HCT116 (cell line): ENCODE measurements around the gene GNB1L. TPM values are rescaled to one million over a fixed set of nuclear protein-coding genes. Genes with fewer than 3 reads are reported as not detected.

Experiments used
- ATAC-seq: fragments of 200-7000 bp; cut with Tn5 transposase; 2 replicates; pipeline ENCODE4 v1.9.1; 2020; ENCODE audit warnings: mild to moderate bottlenecking, moderate library complexity
- BruUV-seq: library from RNA; stranded (reverse); fragments of 400-500 nt; replicated peaks from 2 replicates; lab custom pipeline; 2021; lab: Mats Ljungman, UMichigan
- CTCF ChIA-PET: fragments of 300-600 bp; sonication (Branson Sonifier 250); formaldehyde crosslinking; loops from one replicate; lab custom pipeline; 2021; ENCODE audit warnings: antibody characterized with exemption; lab: Charles Lee
- POLR2A ChIA-PET: fragments of 300-600, 350-600 bp; sonication (Branson Sonifier 250); formaldehyde crosslinking; loops from one replicate; lab custom pipeline; 2021; ENCODE audit warnings: antibody characterized with exemption; lab: Charles Lee
- RAD21 ChIA-PET, 2 experiments: fragments of 300-600 bp; sonication (Branson Sonifier 250); formaldehyde crosslinking; loops; one replicate each; lab custom pipeline; 2023; ENCODE audit warnings: low total read pairs in 2 of 2; ENCODE audit not compliant: uncharacterized antibody in 2 of 2, unreplicated experiment in 2 of 2, low non-redundant PET in 1 of 2; lab: Charles Lee
- DNase-seq: peaks from one replicate; pipeline ENCODE4 v3.0.0-alpha.2; 2010; ENCODE audit warnings: low read depth, low spot score
- H2AFZ ChIP-seq: fragments of 200-600 bp; shearing (Covaris generic), sonication (generic); 2 replicates; pipeline ENCODE4 v1.6.1; 2017; ENCODE audit warnings: low read depth, mixed run types, mixed read lengths, antibody characterized with exemption, low read length; ENCODE audit not compliant: poor library complexity, severe bottlenecking
- H3K27ac ChIP-seq: 2 replicates; pipeline ENCODE4 v1.5.1; 2012; ENCODE audit warnings: low read depth, low read length
- H3K27me3 ChIP-seq: fragments of 200-600 bp; sonication (generic); 2 replicates; pipeline ENCODE4 v1.6.1; 2016; ENCODE audit warnings: mixed run types, low read length, mixed read lengths; ENCODE audit not compliant: insufficient read depth
- H3K36me3 ChIP-seq, 2 experiments: fragments of 200-500 bp in 1 of 2; fragments of 200-600 bp in 1 of 2; sonication (Bioruptor generic) in 1 of 2; sonication (generic) in 1 of 2; 2 replicates each; pipeline versions ENCODE4 v1.5.1 to v1.6.1; 2014 to 2016; ENCODE audit warnings: low read length in 2 of 2, inconsistent platforms in 1 of 2, mixed read lengths in 1 of 2, mixed run types in 1 of 2; ENCODE audit not compliant: insufficient read depth in 2 of 2, control insufficient read depth in 1 of 2
- H3K4me1 ChIP-seq, 2 experiments: fragments of 200-600 bp in 1 of 2; sonication (generic) in 1 of 2; 2 replicates each; pipeline versions ENCODE4 v1.5.1 to v1.6.1; 2012 to 2017; ENCODE audit warnings: low read length in 2 of 2, inconsistent platforms in 1 of 2, mild to moderate bottlenecking in 1 of 2, mixed read lengths in 1 of 2, mixed run types in 1 of 2, moderate library complexity in 1 of 2; ENCODE audit not compliant: insufficient read depth in 2 of 2, control insufficient read depth in 1 of 2
- H3K4me2 ChIP-seq: fragments of 200-600 bp; sonication (generic); 2 replicates; pipeline ENCODE4 v1.6.1; 2017; ENCODE audit warnings: mixed run types, low read length, mixed read lengths
- H3K4me3 ChIP-seq, 2 experiments: fragments of 200-600 bp in 1 of 2; sonication (generic) in 1 of 2; replicated peaks in 1 of 2; 2 replicates each; pipeline ENCODE4 v1.5.1; 2011 to 2016; ENCODE audit warnings: low read length in 2 of 2, control low read depth in 1 of 2, low read depth in 1 of 2, mild to moderate bottlenecking in 1 of 2, mixed read lengths in 1 of 2, mixed run types in 1 of 2
- H3K79me2 ChIP-seq: fragments of 200-600 bp; sonication (generic); 2 replicates; pipeline ENCODE4 v1.6.1; 2017; ENCODE audit warnings: mild to moderate bottlenecking, mixed run types, low read length, moderate library complexity, mixed read lengths; ENCODE audit not compliant: insufficient read depth
- H3K9ac ChIP-seq: fragments of 200-600 bp; sonication (generic); 2 replicates; pipeline ENCODE4 v1.6.1; 2016; ENCODE audit warnings: low read length, mixed read lengths
- H3K9me2 ChIP-seq: fragments of 200-600 bp; sonication (generic), shearing (Covaris generic); 2 replicates; pipeline ENCODE4 v1.6.1; 2017; ENCODE audit warnings: mixed run types, mild to moderate bottlenecking, moderate library complexity; ENCODE audit not compliant: insufficient read depth
- H3K9me3 ChIP-seq, 2 experiments: fragments of 200-500 bp in 1 of 2; fragments of 200-600 bp in 1 of 2; sonication (Bioruptor generic) in 1 of 2; sonication (generic) in 1 of 2; 2 replicates each; pipeline ENCODE4 v1.6.1; 2014 to 2017; ENCODE audit warnings: low read length in 2 of 2, mixed read lengths in 2 of 2, inconsistent platforms in 1 of 2, low read depth in 1 of 2, mild to moderate bottlenecking in 1 of 2, mixed run types in 1 of 2, moderate library complexity in 1 of 2; ENCODE audit not compliant: control insufficient read depth in 1 of 2, insufficient read depth in 1 of 2
- H4K20me1 ChIP-seq: fragments of 200-600 bp; sonication (generic), shearing (Covaris generic); 2 replicates; pipeline ENCODE4 v1.6.1; 2017; ENCODE audit warnings: mixed run types, mild to moderate bottlenecking, moderate library complexity; ENCODE audit not compliant: insufficient read depth
- ATF3 ChIP-seq: IDR thresholded peaks from 2 replicates; pipeline ENCODE4 v1.6.1; 2012
- CBX3 ChIP-seq: IDR thresholded peaks from 2 replicates; pipeline ENCODE4 v1.6.1; 2012; ENCODE audit warnings: low read depth
- CEBPB ChIP-seq: IDR thresholded peaks from 2 replicates; pipeline ENCODE4 v1.6.1; 2012; ENCODE audit warnings: low read depth
- CTCF ChIP-seq, 3 experiments: fragments of 200-600 bp in 1 of 3; sonication (generic) in 1 of 3; IDR thresholded peaks in 2 of 3; conservative IDR thresholded peaks in 1 of 3; 2 replicates each; pipeline ENCODE4 v1.5.1; 2012 to 2017; ENCODE audit warnings: low read depth in 2 of 3, low read length in 2 of 3, antibody characterized with exemption in 1 of 3, borderline replicate concordance in 1 of 3, control low read depth in 1 of 3, mild to moderate bottlenecking in 1 of 3, mixed read lengths in 1 of 3, mixed run types in 1 of 3, moderate library complexity in 1 of 3; ENCODE audit not compliant: insufficient read depth in 1 of 3
- EGR1 ChIP-seq: IDR thresholded peaks from 2 replicates; pipeline ENCODE4 v1.6.1; 2012; ENCODE audit warnings: low read depth
- ELF1 ChIP-seq: IDR thresholded peaks from 2 replicates; pipeline ENCODE4 v1.6.1; 2012; ENCODE audit warnings: low read depth, borderline replicate concordance
- EZH2 ChIP-seq: fragments of 200-600 bp; sonication (generic); IDR thresholded peaks from 2 replicates; pipeline ENCODE4 v1.6.1; 2017; ENCODE audit warnings: antibody characterized with exemption, mixed run types
- EZH2phosphoT487 ChIP-seq: fragments of 200-600 bp; IDR thresholded peaks from 2 replicates; pipeline ENCODE4 v1.6.1; 2018; ENCODE audit warnings: antibody characterized with exemption, borderline replicate concordance
- FOSL1 ChIP-seq: IDR thresholded peaks from 2 replicates; pipeline ENCODE4 v1.6.1; 2012; ENCODE audit warnings: low read depth
- JUND ChIP-seq: IDR thresholded peaks from 2 replicates; pipeline ENCODE4 v1.6.1; 2012
- MAX ChIP-seq: IDR thresholded peaks from 2 replicates; pipeline ENCODE4 v1.6.1; 2012
- RAD21 ChIP-seq: IDR thresholded peaks from 2 replicates; pipeline ENCODE4 v1.6.1; 2012; ENCODE audit warnings: low read depth, mild to moderate bottlenecking
- SP1 ChIP-seq: IDR thresholded peaks from 2 replicates; pipeline ENCODE4 v1.6.1; 2012; ENCODE audit warnings: low read depth
- SRF ChIP-seq: IDR thresholded peaks from 2 replicates; pipeline ENCODE4 v1.6.1; 2012; ENCODE audit warnings: low read depth
- TCF7L2 ChIP-seq: IDR thresholded peaks from 2 replicates; pipeline ENCODE4 v1.7.0; 2011; ENCODE audit warnings: borderline replicate concordance, inconsistent platforms; ENCODE audit not compliant: insufficient read depth, insufficient read length; ENCODE audit errors: extremely low read depth
- YY1 ChIP-seq: IDR thresholded peaks from 2 replicates; pipeline ENCODE4 v1.6.1; 2011; ENCODE audit warnings: low read length, low read depth, moderate library complexity, mild to moderate bottlenecking; ENCODE audit not compliant: insufficient replicate concordance; ENCODE audit errors: extremely low read depth
- ZBTB33 ChIP-seq: IDR thresholded peaks from 2 replicates; pipeline ENCODE4 v1.6.1; 2011; ENCODE audit warnings: mild to moderate bottlenecking, low read length, moderate library complexity; ENCODE audit not compliant: insufficient replicate concordance; ENCODE audit errors: extremely low read depth
- ZNF274 ChIP-seq: fragments of 200-500 bp; sonication (Bioruptor generic); IDR thresholded peaks from 2 replicates; pipeline ENCODE4 v1.6.1; 2014; ENCODE audit warnings: mild to moderate bottlenecking, low read depth, low read length, inconsistent platforms
- intact Hi-C: fragments of 100-400 bp; cut with micrococcal nuclease; formaldehyde crosslinking; loops from 2 replicates; pipeline ENCODE4 v1.10.0; 2022
- total RNA-seq: library from RNA; stranded (reverse); gene quantifications from one replicate; pipeline ENCODE4 v1.2.1, GENCODE V29; 2021; ENCODE audit not compliant: unreplicated experiment

GNB1L gene
- total RNA-seq, 1 experiment from 2014 or later, result 12.1 TPM

GRCh38 chr22:19751497-19752245 is 103.0 kb downstream of the GNB1L start:
- no peak for DNase-seq
- no peaks in the 10 kb centered on the region for H3K27me3 ChIP-seq
- no peak overlapping the region for H2AFZ ChIP-seq

More at GRCh38 chr22:19751497-19752245, 103.0 kb downstream of the GNB1L start:
- TF ChIP-seq CEBPB (no peak), CTCF (IDR thresholded peaks at IDR 0.05 in 2 of 3, conservative IDR thresholded peaks at IDR 0.05 in 1 of 3; ENCODE audit: borderline replicate concordance in 1 of 3, insufficient read depth in 1 of 3, low read depth in 2 of 3, low read length in 2 of 3) (no peak), YY1 (no peak), ELF1 (no peak), EGR1 (no peak), EZH2phosphoT487 (no peak), ZBTB33 (no peak), CBX3 (no peak), SP1 (no peak), ATF3 (no peak), RAD21 (no peak), TCF7L2 (no peak), FOSL1 (no peak), SRF (no peak), EZH2 (no peak), JUND (no peak), MAX (no peak), ZNF274 (no peak)
- Histone ChIP-seq H3K4me3 (no peak overlapping the region), H3K4me2 (no peak overlapping the region), H3K36me3 (no peaks in the 10 kb centered on the region), H3K79me2 (no peaks in the 10 kb centered on the region), H3K9ac (no peak overlapping the region), H3K4me1 (peaks cover 0 to 8% of the 10 kb centered on the region in 2 experiments; a peak in 2 of 4 replicates), H3K9me3 (no peaks in the 10 kb centered on the region), H3K9me2 (no peaks in the 10 kb centered on the region), H4K20me1 (no peaks in the 10 kb centered on the region), H3K27ac (no peak overlapping the region)
- no peak for ATAC-seq
- no TSS peak for BruUV-seq
- ChIA-PET CTCF (interaction anchor here (1.0 kb wide), 1 partner anchor 21 kb away, joined by 3 read pairs; no protein-coding TSS in a partner anchor), POLR2A (no interaction called here), RAD21 (no interaction called here)
- intact Hi-C loops, result no loop called here
